ENCODE results near the gene VPS29.

VPS29 gene

DNA sequence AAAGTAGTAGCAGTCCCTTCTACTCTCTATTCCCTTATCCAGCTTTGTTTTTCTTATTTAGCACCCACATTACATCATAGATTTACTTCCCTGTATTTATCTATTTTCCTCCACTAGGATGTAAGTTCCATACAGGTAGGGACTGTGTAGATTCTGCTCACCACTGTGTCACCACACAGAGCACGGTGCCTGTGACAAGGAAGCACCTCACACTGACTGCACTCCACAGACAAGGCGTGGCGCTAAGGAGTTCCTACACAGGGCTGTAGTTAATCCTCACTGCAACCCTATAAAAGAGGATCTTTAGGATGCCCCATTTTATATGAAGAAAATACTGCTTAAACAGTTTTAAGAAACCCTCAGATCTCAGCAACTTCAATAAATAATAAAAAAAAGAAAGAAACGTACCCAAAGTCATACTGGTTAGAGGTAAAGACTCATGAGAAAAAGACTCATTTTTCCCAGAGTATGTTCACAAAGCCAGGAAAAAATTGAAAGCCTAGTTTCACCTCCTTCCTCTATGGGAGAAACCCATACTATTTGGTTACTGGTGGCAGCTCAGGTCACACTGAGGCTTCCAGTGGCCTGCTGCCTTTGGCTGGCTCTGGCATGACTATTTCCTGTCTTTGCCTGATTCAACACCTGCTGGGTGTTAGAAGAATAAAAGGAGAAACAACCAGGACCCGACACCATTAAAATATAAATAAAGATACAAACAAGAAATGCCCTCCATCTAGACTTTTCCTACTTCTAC is 37.1 kb upstream of the VPS29 start:
- peaks cover 0 to 61% (median 42%) of the 10 kb centered on the region in 4 donors for H3K4me1 ChIP-seq
- no peak overlapping the region for H3K4me3 ChIP-seq
- intact Hi-C loops (cut with DNase I; ENCODE audit: low total_unique reads) = no loop called here
- TF ChIP-seq, protein P1, sequence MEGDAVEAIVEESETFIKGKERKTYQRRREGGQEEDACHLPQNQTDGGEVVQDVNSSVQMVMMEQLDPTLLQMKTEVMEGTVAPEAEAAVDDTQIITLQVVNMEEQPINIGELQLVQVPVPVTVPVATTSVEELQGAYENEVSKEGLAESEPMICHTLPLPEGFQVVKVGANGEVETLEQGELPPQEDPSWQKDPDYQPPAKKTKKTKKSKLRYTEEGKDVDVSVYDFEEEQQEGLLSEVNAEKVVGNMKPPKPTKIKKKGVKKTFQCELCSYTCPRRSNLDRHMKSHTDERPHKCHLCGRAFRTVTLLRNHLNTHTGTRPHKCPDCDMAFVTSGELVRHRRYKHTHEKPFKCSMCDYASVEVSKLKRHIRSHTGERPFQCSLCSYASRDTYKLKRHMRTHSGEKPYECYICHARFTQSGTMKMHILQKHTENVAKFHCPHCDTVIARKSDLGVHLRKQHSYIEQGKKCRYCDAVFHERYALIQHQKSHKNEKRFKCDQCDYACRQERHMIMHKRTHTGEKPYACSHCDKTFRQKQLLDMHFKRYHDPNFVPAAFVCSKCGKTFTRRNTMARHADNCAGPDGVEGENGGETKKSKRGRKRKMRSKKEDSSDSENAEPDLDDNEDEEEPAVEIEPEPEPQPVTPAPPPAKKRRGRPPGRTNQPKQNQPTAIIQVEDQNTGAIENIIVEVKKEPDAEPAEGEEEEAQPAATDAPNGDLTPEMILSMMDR (IDR thresholded peaks at IDR 0.05) = no peak
- H3K27ac ChIP-seq = peak overlapping the region; percentile 9 to 76
- H3K36me3 ChIP-seq = peaks cover 0 to 18% (median 18%) of the 10 kb centered on the region in 3 donors
- DNase-seq = no peak
- no peaks in the 10 kb centered on the region for H3K27me3 ChIP-seq
- H3K9me3 ChIP-seq = no peaks in the 10 kb centered on the region

DNA sequence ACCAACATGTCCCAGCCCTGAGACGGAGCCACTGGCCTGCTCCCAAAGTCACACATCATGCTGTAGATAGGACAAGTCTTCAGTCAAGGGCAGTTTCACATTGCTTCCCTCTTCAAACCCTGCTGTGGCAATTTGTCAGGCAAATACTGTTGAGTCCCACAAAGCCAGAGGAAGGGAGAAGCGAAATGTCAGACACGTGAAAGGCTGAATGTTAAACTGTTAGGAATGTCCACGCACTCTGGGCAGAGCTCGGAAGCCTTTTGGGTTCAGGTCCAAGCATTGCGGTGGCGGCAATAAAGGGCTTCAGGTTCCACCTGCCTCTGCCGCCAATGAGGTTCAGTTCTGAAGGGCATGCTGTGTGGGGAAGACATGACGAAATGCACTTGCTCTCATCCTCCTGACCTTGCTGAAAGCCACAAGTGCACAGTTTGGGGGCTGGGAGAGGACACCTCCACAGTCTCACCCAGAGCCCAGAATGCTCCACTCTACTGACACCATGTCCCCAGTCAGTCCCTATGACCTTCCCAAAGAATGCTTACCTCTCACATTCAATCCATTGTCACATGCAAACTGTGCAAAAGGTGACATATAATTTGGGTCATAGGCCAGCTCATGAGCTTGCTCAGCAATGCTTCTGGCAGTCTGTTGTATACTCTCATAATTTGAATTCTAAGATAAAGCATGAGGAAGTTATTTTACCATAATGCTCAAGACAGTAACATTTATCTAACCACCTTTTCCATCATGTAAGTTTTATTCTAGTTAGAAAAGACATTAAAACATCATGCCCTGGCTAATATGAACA is 35.9 kb upstream of the VPS29 start:
- Histone ChIP-seq H3K4me1 (peaks cover 0 to 50% (median 30%) of the 10 kb centered on the region in 4 donors), H3K36me3 (peaks cover 0 to 18% (median 18%) of the 10 kb centered on the region in 3 donors), H3K27ac (peak overlapping the region; percentile 61 to 76), H3K27me3 (no peaks in the 10 kb centered on the region), H3K9me3 (no peaks in the 10 kb centered on the region), H3K4me3 (peak overlapping the region; percentile 17 to 27)
- intact Hi-C loops (cut with DNase I; ENCODE audit: low total_unique reads) = no loop called here
- TF ChIP-seq, protein P1 (IDR thresholded peaks at IDR 0.05) = no peak
- peak in 1 of 2 donors; percentile 75 for DNase-seq

DNA sequence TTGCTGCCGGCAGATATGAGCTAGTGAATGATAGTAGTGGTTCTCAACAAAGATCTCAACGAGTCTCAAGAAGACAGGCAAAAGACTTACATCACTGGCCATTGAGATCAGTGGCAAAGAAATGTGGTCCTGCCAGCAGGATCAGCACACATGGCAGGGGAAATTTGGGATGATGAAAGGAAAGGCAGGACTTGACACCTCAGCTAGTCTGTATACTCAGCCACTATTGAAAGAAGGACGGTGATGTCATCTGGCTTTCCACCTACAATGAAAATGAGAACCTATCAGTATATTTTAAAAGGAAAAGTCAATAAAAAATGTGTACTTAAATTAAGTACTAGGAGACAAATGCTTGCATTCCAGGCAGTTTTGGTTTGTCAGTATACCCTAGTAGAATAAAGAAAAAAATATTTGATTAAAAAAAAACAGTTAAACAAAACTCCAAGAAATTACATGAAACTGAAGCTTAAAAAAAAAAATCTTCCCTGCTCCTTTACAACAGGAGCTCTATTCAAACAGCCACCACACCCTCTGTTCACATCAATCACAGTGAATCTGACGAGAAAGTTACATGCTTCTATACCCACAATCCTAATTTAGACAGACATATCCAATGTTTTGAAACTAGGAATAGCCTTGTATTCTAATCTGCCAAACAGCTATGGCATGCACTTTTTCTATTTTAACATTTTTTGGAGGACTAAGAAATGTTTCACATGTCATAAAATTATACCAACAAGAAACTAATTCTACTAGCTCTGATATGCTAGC is 35.1 kb upstream of the VPS29 start:
- TF ChIP-seq, protein P1 (IDR thresholded peaks at IDR 0.05) = no peak
- H3K27me3 ChIP-seq = no peaks in the 10 kb centered on the region
- H3K27ac ChIP-seq = peak overlapping the region; percentile 61 to 76
- no peak for DNase-seq
- peaks cover 0 to 18% (median 18%) of the 10 kb centered on the region in 3 donors for H3K36me3 ChIP-seq
- H3K4me3 ChIP-seq = peak overlapping the region; percentile 17 to 27
- H3K4me1 ChIP-seq = peaks cover 0 to 47% (median 32%) of the 10 kb centered on the region in 4 donors
- intact Hi-C loops (cut with DNase I; ENCODE audit: low total_unique reads) = no loop called here
- no peaks in the 10 kb centered on the region for H3K9me3 ChIP-seq

DNA sequence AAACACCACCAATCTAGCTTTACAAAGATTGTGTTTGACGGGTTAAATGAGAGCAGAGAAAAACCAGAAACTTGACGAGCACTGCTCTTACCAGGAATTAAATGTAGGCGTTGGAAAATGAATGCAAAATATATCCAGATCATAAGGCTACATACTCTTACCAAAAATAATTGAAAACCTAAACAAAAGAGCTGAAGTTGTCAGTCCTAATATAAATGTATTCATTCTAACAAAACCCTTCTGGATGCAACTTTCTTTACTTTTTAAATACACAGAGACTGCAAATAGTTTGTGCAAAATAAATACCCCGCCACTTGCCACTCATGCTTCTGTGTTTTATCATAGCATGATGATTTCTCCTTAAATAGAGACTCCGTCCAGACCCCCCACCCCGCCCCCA is 32.9 kb upstream of the VPS29 start:
- Histone ChIP-seq H3K36me3 (peaks cover 0 to 18% (median 18%) of the 10 kb centered on the region in 3 donors), H3K27me3 (no peaks in the 10 kb centered on the region), H3K27ac (peak overlapping the region in 1 of 2 donors; percentile 76), H3K9me3 (no peaks in the 10 kb centered on the region), H3K4me1 (peaks cover 0 to 51% (median 36%) of the 10 kb centered on the region in 4 donors), H3K4me3 (no peak overlapping the region)
- intact Hi-C loops (cut with DNase I; ENCODE audit: low total_unique reads) = no loop called here
- DNase-seq = no peak
- TF ChIP-seq, protein P1 (IDR thresholded peaks at IDR 0.05) = no peak

DNA sequence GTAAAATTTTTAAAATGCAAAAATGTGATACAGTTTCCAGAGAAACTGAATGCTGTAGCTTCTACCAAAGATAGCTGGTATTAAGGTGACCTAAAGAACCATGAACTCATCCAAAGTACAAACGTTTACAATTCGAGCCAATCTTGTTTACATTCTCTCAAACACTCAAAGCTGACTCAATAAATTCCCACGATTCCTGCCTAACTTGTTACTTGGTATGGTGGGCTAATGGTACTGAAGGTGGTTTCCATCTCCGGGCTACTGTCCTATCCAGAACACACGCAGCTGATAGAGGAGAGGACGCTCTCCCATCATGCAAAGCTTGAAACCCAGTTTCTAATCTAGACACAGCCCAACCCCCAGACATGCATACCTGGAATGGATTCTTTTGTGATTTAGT is 31.7 kb upstream of the VPS29 start:
- TF ChIP-seq, protein P1 (IDR thresholded peaks at IDR 0.05) = no peak
- Histone ChIP-seq H3K4me3 (no peak overlapping the region), H3K27ac (peak overlapping the region in 1 of 2 donors; percentile 76), H3K27me3 (no peaks in the 10 kb centered on the region), H3K9me3 (no peaks in the 10 kb centered on the region), H3K4me1 (peaks cover 0 to 45% (median 34%) of the 10 kb centered on the region in 4 donors), H3K36me3 (peaks cover 0 to 18% (median 13%) of the 10 kb centered on the region in 3 donors)
- DNase-seq = no peak
- intact Hi-C loops (cut with DNase I; ENCODE audit: low total_unique reads) = no loop called here
